ENCODE results near the gene FAH.

- TF ChIP-seq CTCF (IDR thresholded peaks at IDR 0.05) (no peak), EZH2phosphoT487 (IDR thresholded peaks at IDR 0.05) (no peak)
Observed at GRCh38 chr15:80138961-80139360, 13.8 kb upstream of the FAH start.
